HL-60 (cell line): Measurements from ENCODE around the gene DZIP3.

Source experiments
- DNase-seq, 2 experiments: peaks; one replicate each; pipeline ENCODE4 v3.0.0-alpha.2; 2010 to 2020; ENCODE audit warnings: low read depth in 1 of 2, low spot score in 1 of 2
- H3K27ac ChIP-seq: fragments of 250-450 bp; sonication (Bioruptor Pico); replicated peaks from 2 replicates; pipeline ENCODE4 v1.5.1; 2020; ENCODE audit warnings: mild to moderate bottlenecking, moderate library complexity
- H3K27me3 ChIP-seq: fragments of 250-450 bp; sonication (Bioruptor Pico); 2 replicates; pipeline ENCODE4 v1.5.1; 2021; ENCODE audit warnings: mild to moderate bottlenecking, moderate library complexity; ENCODE audit not compliant: insufficient read depth, poor library complexity, severe bottlenecking
- H3K4me3 ChIP-seq: replicated peaks from 2 replicates; pipeline ENCODE4 v1.5.1; 2011; ENCODE audit warnings: mild to moderate bottlenecking, control low read depth, low read length; ENCODE audit not compliant: insufficient read depth
- CTCF ChIP-seq: IDR thresholded peaks from one replicate; pipeline ENCODE4 v1.5.1; 2011; ENCODE audit warnings: low read length, control low read depth, inconsistent platforms; ENCODE audit not compliant: insufficient read depth
- GABPA ChIP-seq: IDR thresholded peaks from 2 replicates; pipeline ENCODE4 v1.6.1; 2012; ENCODE audit warnings: low read depth
- POLR2AphosphoS5 ChIP-seq: IDR thresholded peaks from 2 replicates; pipeline ENCODE4 v1.6.1; 2012; ENCODE audit warnings: low read depth
- REST ChIP-seq: IDR thresholded peaks from 2 replicates; pipeline ENCODE4 v1.6.1; 2012; ENCODE audit warnings: low read depth; ENCODE audit not compliant: insufficient replicate concordance
- SPI1 ChIP-seq: IDR thresholded peaks from 2 replicates; pipeline ENCODE4 v1.6.1; 2012; ENCODE audit warnings: low read depth, mild to moderate bottlenecking, borderline replicate concordance
- long read RNA-seq: library from polyadenylated mRNA; unstranded; transcript quantifications from one replicate; pipeline ENCODE4 v2.0.0, GENCODE V29; 2020

Gene DZIP3
- long read RNA-seq, partial matches to known transcripts: 35 of 60 reads
- long read RNA-seq, other reads (novel, unspliced or antisense): 24 of 60 reads

- peak; percentile 74 for TF ChIP-seq POLR2AphosphoS5
- peak; percentile 46 for TF ChIP-seq REST
- TF ChIP-seq SPI1: no peak
- peak; percentile 92 for TF ChIP-seq GABPA
- no peak for TF ChIP-seq CTCF
- peak within 1 kb of the TSS; percentile 92 for H3K4me3 ChIP-seq
- peak within 1 kb of the TSS; percentile 92 for H3K27ac ChIP-seq
- H3K27me3 ChIP-seq: no peaks in the 10 kb centered on the region
- peak; percentile 45 to 83 for DNase-seq
Observed at GRCh38 chr3:108589081-108589997, at the start of gene DZIP3, which contains the start of gene CIP2A. Gene DZIP3, plus strand, starts transcription at chr3:108589722. Its CDS starts 15,685 bp downstream, at chr3:108605407. Gene CIP2A, minus strand, starts transcription at chr3:108589438. Its CDS starts 63 bp downstream, at chr3:108589375.

- TF ChIP-seq GABPA (no peak), POLR2AphosphoS5 (no peak)
- Histone ChIP-seq H3K27me3 (no peaks in the 10 kb centered on the region), H3K27ac (no peak overlapping the region), H3K4me3 (no peak overlapping the region)
- DNase-seq: no peak
Observed at GRCh38 chr3:108546247-108546646, 43.3 kb upstream of the DZIP3 start.

- DNase-seq: no peak
Observed at GRCh38 chr3:108546692-108547091, 42.8 kb upstream of the DZIP3 start.

More at GRCh38 chr3:108546692-108547091, 42.8 kb upstream of the DZIP3 start:
- Histone ChIP-seq H3K27me3 (no peaks in the 10 kb centered on the region), H3K27ac (no peak overlapping the region), H3K4me3 (no peak overlapping the region)
- TF ChIP-seq SPI1 (no peak), GABPA (no peak), CTCF (no peak), POLR2AphosphoS5 (no peak), REST (no peak)
